HG03565 (cell line): Measurements from ENCODE around the gene C10orf90.

Experiments
- ATAC-seq: cut with Tn5 transposase; IDR thresholded peaks from one replicate; pipeline ENCODE4 v1.9.1; 2021; ENCODE audit warnings: mild to moderate bottlenecking, moderate library complexity; ENCODE audit not compliant: unreplicated experiment

C10orf90 gene

DNA sequence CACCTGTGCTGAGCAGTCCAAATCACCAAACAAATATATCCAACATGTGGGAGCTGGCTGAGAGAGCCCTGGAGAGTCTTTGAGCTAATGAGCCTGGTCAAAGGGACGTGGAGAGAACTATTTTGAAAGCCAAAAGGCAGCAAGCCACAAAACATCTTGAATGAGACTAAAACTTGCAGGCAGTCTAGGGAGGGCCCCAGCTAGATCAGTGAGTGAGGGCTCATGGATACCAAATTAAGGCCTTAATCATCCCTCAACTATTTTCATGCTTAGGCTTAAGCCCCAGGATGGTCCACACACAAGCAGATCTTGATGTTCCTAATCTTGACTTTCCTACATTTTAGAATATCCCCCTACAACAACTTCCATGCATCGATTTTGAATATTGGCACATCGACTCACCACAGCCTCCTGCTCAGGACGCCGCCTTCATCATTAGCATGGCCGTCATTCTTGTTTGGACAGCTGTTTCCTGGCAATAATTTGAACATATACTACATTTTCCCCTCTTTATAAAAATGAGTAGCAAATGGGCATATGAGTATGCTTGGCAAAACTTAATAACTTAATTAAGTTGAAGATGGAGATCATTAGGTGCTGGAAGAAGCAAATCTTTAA lies 195.3 kb downstream of the C10orf90 start:
- no peak for ATAC-seq

DNA sequence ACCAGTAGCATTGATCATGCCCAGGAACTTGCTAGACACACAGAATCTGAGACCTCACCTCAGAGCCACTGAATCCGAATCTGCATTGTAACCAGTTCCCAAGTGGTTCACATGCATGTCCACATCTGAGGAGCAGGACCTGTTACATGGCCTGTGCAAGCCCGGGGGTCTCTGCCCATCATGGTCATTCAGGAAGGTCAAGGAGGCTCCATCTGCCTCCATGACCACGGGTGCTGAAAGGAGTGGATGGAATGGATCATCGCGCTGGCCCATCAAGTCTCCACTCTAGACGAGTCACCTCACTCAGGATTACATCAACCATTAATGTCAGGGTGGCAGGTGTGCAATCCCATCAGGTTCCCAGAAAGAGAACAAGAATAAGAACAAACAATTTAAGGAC lies 196.5 kb downstream of the C10orf90 start:
- ATAC-seq = no peak

DNA sequence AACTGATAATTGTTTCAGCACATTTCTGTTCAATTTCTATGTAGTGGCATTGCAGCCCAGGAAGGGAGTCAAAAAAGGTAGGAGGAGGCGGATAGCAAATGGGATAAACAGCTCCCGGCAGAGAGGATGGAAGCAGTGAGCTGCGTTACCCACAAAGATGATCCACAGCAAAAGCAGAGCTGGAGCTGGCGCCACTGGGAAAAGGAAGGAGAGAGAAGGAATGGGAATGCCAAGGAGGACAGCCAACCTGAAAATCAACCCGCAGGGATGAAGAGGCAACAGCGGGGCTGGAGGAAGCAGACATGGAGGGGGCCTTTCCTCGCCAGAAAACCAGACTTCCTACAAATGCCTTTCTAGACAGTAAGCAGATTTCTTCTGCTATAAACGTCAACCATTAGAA lies 199.5 kb downstream of the C10orf90 start:
- ATAC-seq = no peak

DNA sequence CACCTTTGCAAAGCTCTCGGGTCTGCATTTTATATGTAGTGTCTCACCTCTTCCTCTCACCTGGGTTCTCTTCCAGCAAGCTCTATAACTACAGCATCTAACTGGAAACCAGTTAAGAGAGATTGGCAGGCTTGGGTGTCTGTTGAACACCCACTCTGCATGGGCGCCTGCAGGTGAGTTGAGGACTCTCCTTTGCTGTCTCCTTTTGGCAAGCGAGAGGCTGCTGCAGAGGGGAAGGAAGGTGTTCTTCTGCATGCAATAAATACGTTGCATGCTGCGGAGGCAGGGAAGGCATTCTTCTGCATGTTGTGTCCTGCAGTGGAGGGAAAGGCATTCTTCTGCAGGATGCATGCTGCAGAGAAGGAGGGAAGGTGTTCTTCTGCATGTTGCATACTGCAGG lies 200.8 kb downstream of the C10orf90 start:
- no peak for ATAC-seq

DNA sequence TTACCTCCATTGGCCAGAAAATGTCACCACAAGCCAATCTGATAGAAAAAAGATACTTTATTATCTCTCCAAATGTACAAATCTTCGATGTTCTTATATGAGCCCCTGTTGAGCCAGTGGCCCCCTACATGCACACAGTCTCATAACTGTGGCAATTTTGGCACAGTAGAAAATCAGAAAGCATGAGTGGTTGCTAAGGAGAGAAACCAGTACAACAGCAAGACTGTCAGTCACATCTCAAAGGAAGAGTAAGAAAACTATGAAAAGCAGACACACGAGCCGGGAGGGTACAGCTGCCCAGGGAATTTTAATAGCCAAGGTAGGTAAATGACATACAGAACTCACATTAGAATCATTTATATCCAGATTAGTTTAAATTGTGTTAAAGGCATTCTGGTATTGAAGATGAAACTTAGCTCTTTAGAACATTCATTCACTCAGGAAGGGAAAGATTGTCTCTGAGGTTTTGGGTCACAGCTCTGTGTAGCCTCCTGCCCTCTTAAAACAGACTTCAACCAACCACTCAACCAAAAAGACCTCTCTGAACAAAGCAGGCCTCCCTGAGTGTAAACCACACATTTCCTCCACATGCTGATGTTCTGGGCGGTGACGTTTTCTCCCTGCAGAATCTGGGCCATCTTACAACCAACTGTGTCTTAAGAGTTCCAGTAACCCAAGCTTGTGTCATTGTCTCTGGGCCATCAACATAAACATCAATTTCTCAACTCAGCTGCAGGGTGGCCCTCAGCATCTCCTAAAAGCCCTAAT lies 201.4 kb downstream of the C10orf90 start:
- no peak for ATAC-seq

DNA sequence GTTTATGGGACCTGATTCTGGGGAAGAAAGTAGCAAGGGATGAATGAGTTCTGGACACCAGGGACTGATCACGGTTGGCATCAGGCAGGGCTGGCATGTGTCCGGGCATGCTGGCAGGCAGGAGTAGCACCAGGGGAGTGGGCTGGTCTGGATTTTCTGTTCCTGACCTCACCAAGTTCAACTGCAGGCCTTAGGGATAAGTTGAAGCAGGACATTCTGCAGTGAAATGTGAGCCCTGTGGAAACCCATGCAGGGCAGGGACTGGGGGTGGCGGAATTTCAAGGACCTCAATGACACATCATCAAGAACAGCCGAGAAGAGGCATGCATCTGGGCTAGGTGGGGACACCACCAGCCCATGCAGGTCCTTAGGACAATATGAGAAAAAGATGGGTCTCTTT lies 202.0 kb downstream of the C10orf90 start:
- no peak for ATAC-seq

DNA sequence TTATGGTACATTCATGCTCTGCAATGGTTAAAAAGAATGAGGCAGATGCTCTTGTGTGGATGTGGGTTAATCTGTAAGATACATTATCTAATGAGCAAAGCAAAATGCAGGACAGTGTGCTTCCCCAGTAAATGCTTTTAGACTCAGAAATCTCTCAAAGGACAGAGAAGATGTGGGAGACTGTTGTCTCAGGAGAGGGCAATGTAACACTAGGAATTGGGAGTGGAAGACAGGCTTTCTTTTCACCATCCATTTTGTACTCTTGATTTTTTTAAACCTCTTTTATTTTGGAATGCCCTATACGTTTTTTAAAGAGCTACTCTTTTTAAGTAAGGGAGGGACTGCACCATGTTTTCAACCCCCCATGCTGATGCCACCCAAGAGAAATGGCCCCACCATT lies 204.7 kb downstream of the C10orf90 start:
- no peak for ATAC-seq

DNA sequence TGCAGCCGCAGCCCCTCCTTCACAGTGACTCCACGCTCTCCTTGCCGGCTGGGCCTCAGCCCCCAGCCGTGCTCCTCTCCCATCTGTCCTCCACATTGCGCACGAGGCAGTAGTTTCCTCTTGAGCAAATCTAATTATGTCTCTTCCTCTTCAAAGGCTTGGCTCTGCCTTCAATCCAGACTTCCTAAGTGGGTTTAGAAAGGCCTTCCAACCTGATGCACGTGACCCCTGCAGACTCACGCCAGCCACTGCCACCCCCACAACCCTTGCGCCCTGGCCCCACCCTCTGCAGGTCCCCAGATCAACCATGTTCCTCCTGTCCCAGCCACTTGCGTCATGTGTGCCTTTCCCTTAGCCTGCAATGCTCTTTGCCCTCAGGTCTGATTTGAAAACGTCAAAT lies 207.2 kb downstream of the C10orf90 start:
- no peak for ATAC-seq

DNA sequence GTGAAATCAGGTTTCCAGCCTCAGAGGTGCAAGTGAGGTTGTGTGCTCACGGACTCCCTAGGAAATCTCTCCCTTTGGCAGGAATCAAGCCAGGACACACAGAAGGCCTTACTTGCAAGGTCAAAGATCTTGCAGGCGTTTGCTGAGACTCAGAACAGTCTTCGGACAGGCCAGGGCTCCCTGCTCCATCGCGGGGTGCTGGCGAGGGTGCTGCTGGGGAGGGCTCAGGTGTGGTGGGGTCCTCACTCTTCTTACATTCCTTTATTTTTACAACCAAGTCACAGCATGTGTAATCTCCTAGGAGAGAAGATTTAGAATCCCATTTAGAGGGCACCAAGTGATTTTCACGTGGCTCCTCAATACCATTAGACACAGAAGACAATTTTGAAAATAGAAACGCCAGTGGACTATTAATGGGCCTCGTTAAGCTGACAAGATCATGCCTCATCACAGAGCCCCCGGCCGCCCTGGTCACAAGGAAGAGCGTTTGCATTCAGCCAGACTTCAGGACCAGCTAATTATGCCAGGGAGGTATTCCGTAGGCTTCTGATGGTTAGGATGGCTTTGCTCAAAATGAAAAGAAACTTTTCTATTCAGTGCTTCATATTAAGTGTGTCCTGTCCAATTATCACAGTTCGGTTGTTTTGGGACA lies 209.1 kb downstream of the C10orf90 start:
- ATAC-seq = no peak

DNA sequence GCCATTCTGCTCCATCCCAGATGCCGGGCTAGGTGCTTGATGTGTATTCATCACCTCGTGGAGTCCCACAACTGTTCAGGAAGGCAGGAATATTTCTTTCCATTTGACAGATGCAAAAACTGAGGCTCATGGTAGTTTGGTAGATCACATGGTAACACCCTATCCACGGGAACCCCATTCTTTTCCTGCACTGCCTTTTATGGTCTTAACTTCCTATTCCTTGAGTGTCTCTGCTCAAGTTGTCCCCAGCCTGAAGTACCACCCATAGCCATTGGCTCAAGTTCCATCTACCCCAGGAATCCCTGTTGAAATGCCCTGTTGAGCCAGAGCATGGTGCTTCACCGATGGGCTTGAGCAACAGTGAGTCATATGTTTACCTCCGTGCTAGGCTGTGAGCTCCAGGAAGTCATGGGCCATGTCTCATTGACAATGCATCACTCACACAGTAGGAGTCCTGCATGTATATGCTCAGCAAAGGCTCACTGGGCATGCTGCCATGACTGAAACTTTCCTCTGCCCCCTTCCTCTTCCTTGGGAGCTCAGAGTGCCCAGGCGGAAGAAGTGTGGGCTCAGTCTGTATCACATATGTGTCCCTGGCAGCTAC lies 210.5 kb downstream of the C10orf90 start:
- ATAC-seq = no peak

DNA sequence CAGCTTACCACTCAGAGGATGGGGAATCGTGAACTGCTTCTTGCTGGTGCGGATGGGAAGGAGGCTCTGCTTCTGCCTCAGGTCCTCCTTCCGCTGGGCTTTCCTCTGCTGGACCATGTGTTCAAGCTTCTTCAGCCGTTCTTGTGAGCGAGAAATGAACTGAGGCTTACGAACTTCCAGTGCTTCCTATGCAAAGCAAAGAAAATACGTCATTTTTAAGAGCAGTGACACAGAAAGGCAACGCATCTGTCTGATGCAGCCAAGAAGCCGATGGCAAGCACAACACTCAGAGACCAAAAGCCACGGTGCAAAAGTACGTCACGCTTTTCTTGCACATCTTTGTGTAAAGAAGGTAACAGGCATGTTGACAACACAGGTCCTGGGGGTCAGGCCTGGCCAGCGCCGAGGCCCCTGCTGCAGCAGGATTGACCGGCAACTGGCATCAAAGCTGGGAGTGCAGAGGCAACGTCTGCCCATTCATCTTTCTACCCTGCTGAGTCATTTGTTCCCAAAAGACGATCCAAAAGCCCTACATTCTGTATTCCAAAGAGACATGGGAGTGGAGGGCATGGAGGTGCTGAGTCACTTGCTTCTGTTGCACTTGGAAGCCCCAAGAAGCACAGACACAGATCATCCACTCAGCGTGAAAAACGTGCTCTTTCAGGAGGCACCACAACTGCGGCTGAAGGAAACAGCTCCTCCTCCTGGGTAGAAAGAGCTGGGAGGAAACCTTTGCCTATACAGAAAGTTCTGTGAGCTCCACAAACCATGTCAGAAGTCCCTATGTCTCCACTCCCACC lies 211.3 kb downstream of the C10orf90 start:
- ATAC-seq = no peak

DNA sequence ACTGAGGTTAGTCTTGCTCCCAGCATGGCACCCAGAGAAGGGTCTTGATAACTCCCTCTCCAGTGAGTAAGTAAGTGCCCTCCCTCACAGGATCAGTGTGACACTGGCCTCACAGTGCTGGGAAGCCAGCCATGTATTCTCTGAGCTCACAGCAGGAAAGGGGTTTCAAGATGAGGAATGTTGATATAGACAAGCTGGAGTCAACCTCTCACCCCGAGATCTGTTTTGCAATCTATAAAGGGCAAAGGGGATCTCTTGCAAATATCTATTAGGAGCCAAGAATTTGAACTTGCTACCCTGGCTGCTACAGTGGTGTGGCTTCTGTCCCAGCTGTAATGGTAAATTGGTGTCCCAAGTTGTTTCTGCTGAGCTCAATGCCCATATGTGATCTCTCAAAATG lies 212.0 kb downstream of the C10orf90 start:
- ATAC-seq = no peak

DNA sequence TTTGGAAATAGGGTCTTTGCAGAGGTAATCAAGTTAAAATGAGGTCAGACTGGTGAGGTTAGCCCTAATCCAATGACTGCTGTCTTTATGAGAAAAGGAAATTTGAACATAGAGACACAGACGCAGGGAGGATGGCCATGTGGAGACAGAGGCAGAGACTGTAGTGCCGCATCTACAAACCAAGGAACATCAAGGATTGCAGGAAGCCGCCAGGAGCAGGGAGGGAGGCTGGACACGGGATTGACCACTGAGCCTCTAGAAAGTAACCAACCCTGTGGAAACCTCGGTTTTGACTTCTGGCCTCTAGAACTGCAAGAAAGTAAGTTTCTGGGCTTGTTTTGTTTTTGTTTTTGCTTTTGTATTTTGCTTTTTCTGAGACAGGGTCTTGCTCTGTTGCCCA lies 213.9 kb downstream of the C10orf90 start:
- no peak for ATAC-seq

DNA sequence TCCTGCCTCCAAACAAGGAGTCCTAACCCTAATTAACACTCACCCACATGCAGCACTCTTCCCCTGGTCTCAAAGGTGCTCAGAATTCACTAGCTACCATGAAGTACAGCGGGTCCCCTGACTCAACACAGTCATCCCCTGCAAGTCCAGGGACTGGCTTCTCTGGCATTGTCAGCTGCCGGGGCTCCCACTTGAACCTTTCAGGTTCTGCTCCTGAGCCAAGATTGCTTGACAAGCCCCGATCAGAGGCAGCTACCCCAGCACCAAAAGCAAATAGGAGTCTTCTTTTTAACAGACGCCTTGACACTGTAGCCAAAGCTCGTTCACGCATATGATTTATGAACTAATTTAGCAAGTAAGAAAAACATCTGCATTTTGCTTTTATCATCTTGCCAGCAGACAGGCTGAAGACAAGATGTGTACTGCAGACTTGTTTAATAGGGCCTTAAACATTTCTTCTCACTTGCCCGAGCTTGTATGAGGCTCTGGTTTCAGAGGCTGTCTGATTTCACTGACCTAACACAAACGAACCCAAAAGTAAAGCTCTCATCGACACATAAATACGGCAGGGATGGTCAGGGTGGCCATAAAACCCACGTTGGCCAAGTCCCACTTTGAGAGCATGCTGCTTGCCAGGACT lies 214.6 kb downstream of the C10orf90 start:
- ATAC-seq = no peak

DNA sequence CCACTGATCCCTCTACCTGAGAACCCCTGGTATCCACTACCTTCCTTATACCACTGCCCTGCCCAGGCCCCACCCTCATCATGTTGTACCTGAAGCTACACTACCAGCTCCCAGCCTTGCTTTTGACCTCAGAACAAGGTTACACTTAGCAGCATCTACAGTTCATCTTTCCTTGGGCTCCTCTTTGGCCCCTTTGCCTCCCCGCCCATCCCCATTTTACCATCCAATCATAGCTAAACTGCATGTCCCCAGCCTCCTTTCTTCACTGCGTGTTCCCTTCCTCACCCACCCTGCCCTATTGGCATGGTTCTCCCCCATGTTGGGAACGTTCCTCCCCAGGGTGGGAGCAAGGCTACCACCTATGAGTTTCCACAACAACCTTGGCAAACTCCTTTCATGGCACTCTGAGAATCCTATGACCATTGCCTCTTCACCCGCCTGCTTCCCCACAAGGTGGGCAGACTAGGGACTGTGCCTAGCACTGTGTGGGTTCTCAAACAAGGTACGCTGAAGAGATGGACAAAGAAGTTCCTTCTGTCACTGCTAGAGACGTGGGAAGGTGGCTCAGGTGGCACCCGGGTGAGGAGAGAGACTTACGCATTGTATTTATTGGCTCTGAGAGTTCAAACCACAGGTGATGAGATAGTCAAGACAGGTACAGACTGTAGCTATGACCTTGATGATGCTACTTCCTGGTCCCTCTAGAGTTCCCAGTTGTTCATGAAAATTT lies 215.3 kb downstream of the C10orf90 start:
- no peak for ATAC-seq

DNA sequence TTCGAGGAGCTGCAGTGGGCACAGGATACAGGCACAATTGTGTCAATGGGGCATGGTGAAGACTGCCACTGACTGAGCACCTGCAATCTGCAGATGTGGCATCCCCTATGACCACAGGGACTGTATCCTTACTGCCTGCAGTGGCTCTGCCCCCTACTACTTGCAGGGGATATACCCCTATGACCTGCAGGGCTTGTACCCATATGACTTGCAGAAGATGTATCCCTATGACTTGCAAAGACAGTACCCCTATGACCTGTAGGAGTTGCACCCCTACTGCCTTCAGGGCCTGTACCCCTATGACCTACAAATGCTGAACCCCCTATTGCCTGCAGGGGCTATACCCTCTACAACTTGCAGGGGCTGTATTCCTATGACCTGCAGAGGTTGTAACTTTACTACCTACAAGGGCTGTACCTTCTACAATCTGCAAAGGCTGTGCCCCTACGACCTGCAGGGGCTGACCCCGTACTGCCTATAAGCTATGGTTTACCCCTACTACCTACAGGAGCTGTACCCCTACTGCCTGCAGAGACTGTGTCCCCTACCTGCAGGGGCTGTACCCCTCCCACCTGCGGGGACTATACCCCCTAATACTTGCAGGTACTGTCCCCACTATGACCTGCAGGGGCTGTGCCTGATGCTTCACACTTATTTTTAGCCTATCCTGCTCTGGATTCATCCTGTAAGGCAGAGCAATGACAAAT lies 216.3 kb downstream of the C10orf90 start:
- ATAC-seq = no peak

DNA sequence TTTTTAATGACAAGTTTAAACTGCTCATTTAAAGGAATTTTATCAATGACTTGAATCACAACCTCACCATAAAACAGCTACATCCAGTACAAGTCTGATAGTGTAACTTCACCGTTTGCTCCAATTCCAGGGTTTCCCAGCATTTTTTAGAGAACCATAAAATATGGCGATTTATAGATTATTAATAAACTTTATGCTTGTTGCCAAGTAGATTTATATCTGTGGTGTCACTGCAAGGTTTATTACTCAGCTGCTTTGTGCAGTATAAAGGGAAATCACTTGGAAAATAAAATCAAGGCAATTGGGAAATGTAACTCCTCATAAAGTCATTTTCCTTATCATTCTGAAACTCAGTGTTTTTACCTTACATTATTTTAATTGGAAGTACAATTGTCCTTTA lies 218.2 kb downstream of the C10orf90 start:
- ATAC-seq = no peak

DNA sequence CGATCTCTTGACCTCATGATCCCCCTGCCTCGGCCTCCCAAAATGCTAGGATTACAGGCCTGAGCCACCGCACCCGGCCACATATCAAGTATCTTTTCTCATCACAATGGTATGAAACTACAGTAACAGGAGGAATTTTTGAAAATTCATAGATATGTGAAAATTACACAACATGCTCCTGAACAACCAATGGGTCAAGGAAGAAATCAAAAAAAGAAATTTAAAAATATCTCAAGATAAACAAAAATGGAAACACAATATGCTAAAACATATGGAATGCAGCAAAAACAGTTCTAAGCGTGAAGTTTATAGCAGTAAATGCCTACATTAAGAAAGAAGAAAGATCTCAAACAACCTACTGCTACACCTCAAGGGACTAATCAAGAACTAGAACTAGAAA lies 222.4 kb downstream of the C10orf90 start:
- no peak for ATAC-seq

DNA sequence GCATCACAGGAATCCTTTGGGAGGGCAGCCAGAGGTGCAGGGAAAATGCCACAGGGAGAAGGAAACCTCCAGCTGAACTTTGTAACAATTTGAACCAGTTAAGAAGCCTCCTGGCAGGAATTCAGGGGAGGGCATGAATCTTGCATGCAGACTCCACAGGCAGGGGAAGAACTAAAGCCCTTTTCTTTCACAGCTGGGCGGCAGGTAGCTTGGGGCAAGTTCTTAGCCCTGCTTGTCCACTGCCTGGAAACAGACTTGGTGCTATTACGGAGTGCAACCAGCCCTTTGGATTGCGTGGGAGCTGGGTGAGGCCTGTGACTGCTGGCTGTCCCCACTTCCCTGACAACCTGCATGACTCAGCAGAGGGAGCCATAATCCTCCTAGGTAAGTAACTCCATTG lies 230.6 kb downstream of the C10orf90 start:
- ATAC-seq = no peak
